Tibial artery (tissue), 4 donors: ENCODE results near the gene SSBP1.

Source experiments
- DNase-seq, 2 donors: peaks; one replicate each; pipeline ENCODE4 v3.0.0-alpha.2; 2019
- H3K27ac ChIP-seq, 2 donors: fragments of 200-600 bp; sonication (generic) in 1 of 2; 1 replicate in 1 of 2; 2 replicates in 1 of 2; pipeline ENCODE4 v1.5.1; 2018 to 2019; ENCODE audit warnings: mild to moderate bottlenecking in 1 of 2
- H3K27me3 ChIP-seq, 2 donors: fragments of 200-600 bp; sonication (generic) in 1 of 2; one replicate each; pipeline versions ENCODE4 v1.5.1 to v1.6.0; 2016 to 2019
- H3K36me3 ChIP-seq, 3 donors: fragments of 200-600 bp; sonication (generic) in 2 of 3; one replicate each; pipeline ENCODE4 v1.5.1; 2016 to 2019; ENCODE audit warnings: mild to moderate bottlenecking in 2 of 3
- H3K4me1 ChIP-seq, 4 donors: fragments of 200-600 bp; sonication (generic) in 2 of 4; 1 replicate in 3 of 4; 2 replicates in 1 of 4; pipeline ENCODE4 v1.5.1; 2016 to 2019
- H3K4me3 ChIP-seq, 2 donors: fragments of 200-600 bp; sonication (generic) in 1 of 2; 1 replicate in 1 of 2; 2 replicates in 1 of 2; pipeline ENCODE4 v1.5.1; 2018 to 2019; ENCODE audit warnings: mild to moderate bottlenecking in 2 of 2
- H3K9me3 ChIP-seq, 3 donors: fragments of 200-600 bp; sonication (generic) in 1 of 3; one replicate each; pipeline ENCODE4 v1.5.1; 2016 to 2019
- CTCF ChIP-seq, 2 experiments: fragments of 200-600 bp in 1 of 2; fragments of 450-650 bp in 1 of 2; IDR thresholded peaks; one replicate each; pipeline ENCODE4 v1.5.1; 2017 to 2019; ENCODE audit warnings: antibody characterized with exemption in 2 of 2, mild to moderate bottlenecking in 1 of 2, moderate library complexity in 1 of 2
- intact Hi-C: fragments of 100-400 bp; cut with DNase I; formaldehyde crosslinking; loops from one replicate; pipeline ENCODE4 v1.15.0; 2023; ENCODE audit warnings: low total_unique reads

Gene SSBP1

GRCh38 chr7:141700296-141700847, 37.8 kb upstream of the SSBP1 start:
- Histone ChIP-seq H3K4me1 (peaks cover 0 to 53% (median 21%) of the 10 kb centered on the region in 4 donors), H3K27me3 (no peaks in the 10 kb centered on the region), H3K27ac (peak overlapping the region; percentile 87 to 91), H3K9me3 (no peaks in the 10 kb centered on the region), H3K36me3 (no peaks in the 10 kb centered on the region), H3K4me3 (peak overlapping the region; percentile 80 to 87)
- intact Hi-C loops: no loop called here
- DNase-seq: no peak
- TF ChIP-seq CTCF (IDR thresholded peaks at IDR 0.05): no peak

GRCh38 chr7:141700848-141701371, 37.2 kb upstream of the SSBP1 start:
- Histone ChIP-seq H3K27ac (peak overlapping the region; percentile 87 to 91), H3K4me3 (peak overlapping the region; percentile 80 to 87), H3K36me3 (no peaks in the 10 kb centered on the region), H3K9me3 (no peaks in the 10 kb centered on the region), H3K4me1 (peaks cover 0 to 49% (median 21%) of the 10 kb centered on the region in 4 donors), H3K27me3 (no peaks in the 10 kb centered on the region)
- peak in 1 of 2 donors; percentile 19 for DNase-seq
- TF ChIP-seq CTCF (IDR thresholded peaks at IDR 0.05): no peak
- intact Hi-C loops: no loop called here

- peak overlapping the region; percentile 87 to 91 for H3K27ac ChIP-seq
Measured at GRCh38 chr7:141701489-141702046, 36.6 kb upstream of the SSBP1 start.

GRCh38 chr7:141702047-141702567, 36.1 kb upstream of the SSBP1 start, which contains the start of gene DENND11:
DENND11 (minus strand) TSS chr7:141702166; CDS start chr7:141702153, 13 bp downstream.
- Histone ChIP-seq H3K9me3 (no peaks in the 10 kb centered on the region), H3K27me3 (no peaks in the 10 kb centered on the region), H3K4me1 (peaks cover 0 to 40% (median 21%) of the 10 kb centered on the region in 4 donors), H3K36me3 (no peaks in the 10 kb centered on the region), H3K27ac (peak within 1 kb of the TSS; percentile 87 to 91), H3K4me3 (peak within 1 kb of the TSS; percentile 80 to 87)
- no peak for TF ChIP-seq CTCF (IDR thresholded peaks at IDR 0.05)
- intact Hi-C loops: no loop called here
- DNase-seq: peak; percentile 23 to 74

More at GRCh38 chr7:141701489-141702046, 36.6 kb upstream of the SSBP1 start:
- Histone ChIP-seq H3K4me1 (peaks cover 0 to 45% (median 21%) of the 10 kb centered on the region in 4 donors), H3K36me3 (no peaks in the 10 kb centered on the region), H3K9me3 (no peaks in the 10 kb centered on the region), H3K27me3 (no peaks in the 10 kb centered on the region), H3K4me3 (peak overlapping the region; percentile 80 to 87)
- intact Hi-C loops: no loop called here
- TF ChIP-seq CTCF (IDR thresholded peaks at IDR 0.05): no peak
- peak; percentile 42 to 67 for DNase-seq

GRCh38 chr7:141702892-141703291, 35.3 kb upstream of the SSBP1 start:
- intact Hi-C loops: no loop called here

More at GRCh38 chr7:141702892-141703291, 35.3 kb upstream of the SSBP1 start:
- H3K36me3 ChIP-seq: no peaks in the 10 kb centered on the region
- no peaks in the 10 kb centered on the region for H3K9me3 ChIP-seq
- peak overlapping the region; percentile 80 to 87 for H3K4me3 ChIP-seq
- peak overlapping the region in 1 of 2 donors; percentile 76 for H3K27ac ChIP-seq
- H3K4me1 ChIP-seq: peaks cover 0 to 32% (median 21%) of the 10 kb centered on the region in 4 donors
- H3K27me3 ChIP-seq: no peaks in the 10 kb centered on the region
- no peak for DNase-seq
- no peak for TF ChIP-seq CTCF (IDR thresholded peaks at IDR 0.05)
